HCT116 (cell line): ENCODE data around the gene BBX. TPM values are rescaled to one million over a fixed set of nuclear protein-coding genes. Genes with fewer than 3 reads are reported as not detected.

ENCODE experiments used
- ATAC-seq: fragments of 200-7000 bp; cut with Tn5 transposase; 2 replicates; pipeline ENCODE4 v1.9.1; 2020; ENCODE audit warnings: mild to moderate bottlenecking, moderate library complexity
- BruUV-seq: library from RNA; stranded (reverse); fragments of 400-500 nt; replicated peaks from 2 replicates; lab custom pipeline; 2021; lab: Mats Ljungman, UMichigan
- CTCF ChIA-PET: fragments of 300-600 bp; sonication (Branson Sonifier 250); formaldehyde crosslinking; loops from one replicate; lab custom pipeline; 2021; ENCODE audit warnings: antibody characterized with exemption; lab: Charles Lee
- POLR2A ChIA-PET: fragments of 300-600, 350-600 bp; sonication (Branson Sonifier 250); formaldehyde crosslinking; loops from one replicate; lab custom pipeline; 2021; ENCODE audit warnings: antibody characterized with exemption; lab: Charles Lee
- RAD21 ChIA-PET, 2 experiments: fragments of 300-600 bp; sonication (Branson Sonifier 250); formaldehyde crosslinking; loops; one replicate each; lab custom pipeline; 2023; ENCODE audit warnings: low total read pairs in 2 of 2; ENCODE audit not compliant: uncharacterized antibody in 2 of 2, unreplicated experiment in 2 of 2, low non-redundant PET in 1 of 2; lab: Charles Lee
- DNase-seq: peaks from one replicate; pipeline ENCODE4 v3.0.0-alpha.2; 2010; ENCODE audit warnings: low read depth, low spot score
- H2AFZ ChIP-seq: fragments of 200-600 bp; shearing (Covaris generic), sonication (generic); 2 replicates; pipeline ENCODE4 v1.6.1; 2017; ENCODE audit warnings: low read depth, mixed run types, mixed read lengths, antibody characterized with exemption, low read length; ENCODE audit not compliant: poor library complexity, severe bottlenecking
- H3K27ac ChIP-seq: 2 replicates; pipeline ENCODE4 v1.5.1; 2012; ENCODE audit warnings: low read depth, low read length
- H3K27me3 ChIP-seq: fragments of 200-600 bp; sonication (generic); 2 replicates; pipeline ENCODE4 v1.6.1; 2016; ENCODE audit warnings: mixed run types, low read length, mixed read lengths; ENCODE audit not compliant: insufficient read depth
- H3K36me3 ChIP-seq, 2 experiments: fragments of 200-500 bp in 1 of 2; fragments of 200-600 bp in 1 of 2; sonication (Bioruptor generic) in 1 of 2; sonication (generic) in 1 of 2; 2 replicates each; pipeline versions ENCODE4 v1.5.1 to v1.6.1; 2014 to 2016; ENCODE audit warnings: low read length in 2 of 2, inconsistent platforms in 1 of 2, mixed read lengths in 1 of 2, mixed run types in 1 of 2; ENCODE audit not compliant: insufficient read depth in 2 of 2, control insufficient read depth in 1 of 2
- H3K4me1 ChIP-seq, 2 experiments: fragments of 200-600 bp in 1 of 2; sonication (generic) in 1 of 2; 2 replicates each; pipeline versions ENCODE4 v1.5.1 to v1.6.1; 2012 to 2017; ENCODE audit warnings: low read length in 2 of 2, inconsistent platforms in 1 of 2, mild to moderate bottlenecking in 1 of 2, mixed read lengths in 1 of 2, mixed run types in 1 of 2, moderate library complexity in 1 of 2; ENCODE audit not compliant: insufficient read depth in 2 of 2, control insufficient read depth in 1 of 2
- H3K4me2 ChIP-seq: fragments of 200-600 bp; sonication (generic); 2 replicates; pipeline ENCODE4 v1.6.1; 2017; ENCODE audit warnings: mixed run types, low read length, mixed read lengths
- H3K4me3 ChIP-seq, 2 experiments: fragments of 200-600 bp in 1 of 2; sonication (generic) in 1 of 2; replicated peaks in 1 of 2; 2 replicates each; pipeline ENCODE4 v1.5.1; 2011 to 2016; ENCODE audit warnings: low read length in 2 of 2, control low read depth in 1 of 2, low read depth in 1 of 2, mild to moderate bottlenecking in 1 of 2, mixed read lengths in 1 of 2, mixed run types in 1 of 2
- H3K79me2 ChIP-seq: fragments of 200-600 bp; sonication (generic); 2 replicates; pipeline ENCODE4 v1.6.1; 2017; ENCODE audit warnings: mild to moderate bottlenecking, mixed run types, low read length, moderate library complexity, mixed read lengths; ENCODE audit not compliant: insufficient read depth
- H3K9ac ChIP-seq: fragments of 200-600 bp; sonication (generic); 2 replicates; pipeline ENCODE4 v1.6.1; 2016; ENCODE audit warnings: low read length, mixed read lengths
- H3K9me2 ChIP-seq: fragments of 200-600 bp; sonication (generic), shearing (Covaris generic); 2 replicates; pipeline ENCODE4 v1.6.1; 2017; ENCODE audit warnings: mixed run types, mild to moderate bottlenecking, moderate library complexity; ENCODE audit not compliant: insufficient read depth
- H3K9me3 ChIP-seq, 2 experiments: fragments of 200-500 bp in 1 of 2; fragments of 200-600 bp in 1 of 2; sonication (Bioruptor generic) in 1 of 2; sonication (generic) in 1 of 2; 2 replicates each; pipeline ENCODE4 v1.6.1; 2014 to 2017; ENCODE audit warnings: low read length in 2 of 2, mixed read lengths in 2 of 2, inconsistent platforms in 1 of 2, low read depth in 1 of 2, mild to moderate bottlenecking in 1 of 2, mixed run types in 1 of 2, moderate library complexity in 1 of 2; ENCODE audit not compliant: control insufficient read depth in 1 of 2, insufficient read depth in 1 of 2
- H4K20me1 ChIP-seq: fragments of 200-600 bp; sonication (generic), shearing (Covaris generic); 2 replicates; pipeline ENCODE4 v1.6.1; 2017; ENCODE audit warnings: mixed run types, mild to moderate bottlenecking, moderate library complexity; ENCODE audit not compliant: insufficient read depth
- CBX3 ChIP-seq: IDR thresholded peaks from 2 replicates; pipeline ENCODE4 v1.6.1; 2012; ENCODE audit warnings: low read depth
- CEBPB ChIP-seq: IDR thresholded peaks from 2 replicates; pipeline ENCODE4 v1.6.1; 2012; ENCODE audit warnings: low read depth
- CTCF ChIP-seq, 3 experiments: fragments of 200-600 bp in 1 of 3; sonication (generic) in 1 of 3; IDR thresholded peaks in 2 of 3; conservative IDR thresholded peaks in 1 of 3; 2 replicates each; pipeline ENCODE4 v1.5.1; 2012 to 2017; ENCODE audit warnings: low read depth in 2 of 3, low read length in 2 of 3, antibody characterized with exemption in 1 of 3, borderline replicate concordance in 1 of 3, control low read depth in 1 of 3, mild to moderate bottlenecking in 1 of 3, mixed read lengths in 1 of 3, mixed run types in 1 of 3, moderate library complexity in 1 of 3; ENCODE audit not compliant: insufficient read depth in 1 of 3
- EGR1 ChIP-seq: IDR thresholded peaks from 2 replicates; pipeline ENCODE4 v1.6.1; 2012; ENCODE audit warnings: low read depth
- ELF1 ChIP-seq: IDR thresholded peaks from 2 replicates; pipeline ENCODE4 v1.6.1; 2012; ENCODE audit warnings: low read depth, borderline replicate concordance
- EZH2 ChIP-seq: fragments of 200-600 bp; sonication (generic); IDR thresholded peaks from 2 replicates; pipeline ENCODE4 v1.6.1; 2017; ENCODE audit warnings: antibody characterized with exemption, mixed run types
- FOSL1 ChIP-seq: IDR thresholded peaks from 2 replicates; pipeline ENCODE4 v1.6.1; 2012; ENCODE audit warnings: low read depth
- JUND ChIP-seq: IDR thresholded peaks from 2 replicates; pipeline ENCODE4 v1.6.1; 2012
- MAX ChIP-seq: IDR thresholded peaks from 2 replicates; pipeline ENCODE4 v1.6.1; 2012
- POLR2A ChIP-seq: IDR thresholded peaks from 2 replicates; pipeline ENCODE4 v1.7.0; 2011; ENCODE audit warnings: borderline replicate concordance; ENCODE audit not compliant: insufficient read depth, insufficient read length; ENCODE audit errors: extremely low read depth
- POLR2AphosphoS5 ChIP-seq: IDR thresholded peaks from 2 replicates; pipeline ENCODE4 v1.6.1; 2011; ENCODE audit warnings: mild to moderate bottlenecking, low read depth, low read length, moderate library complexity
- RAD21 ChIP-seq: IDR thresholded peaks from 2 replicates; pipeline ENCODE4 v1.6.1; 2012; ENCODE audit warnings: low read depth, mild to moderate bottlenecking
- REST ChIP-seq: IDR thresholded peaks from 2 replicates; pipeline ENCODE4 v1.6.1; 2012; ENCODE audit warnings: low read depth
- SIN3A ChIP-seq: IDR thresholded peaks from 2 replicates; pipeline ENCODE4 v1.6.1; 2012; ENCODE audit warnings: low read depth
- SP1 ChIP-seq: IDR thresholded peaks from 2 replicates; pipeline ENCODE4 v1.6.1; 2012; ENCODE audit warnings: low read depth
- SRF ChIP-seq: IDR thresholded peaks from 2 replicates; pipeline ENCODE4 v1.6.1; 2012; ENCODE audit warnings: low read depth
- TCF7L2 ChIP-seq: IDR thresholded peaks from 2 replicates; pipeline ENCODE4 v1.7.0; 2011; ENCODE audit warnings: borderline replicate concordance, inconsistent platforms; ENCODE audit not compliant: insufficient read depth, insufficient read length; ENCODE audit errors: extremely low read depth
- YY1 ChIP-seq: IDR thresholded peaks from 2 replicates; pipeline ENCODE4 v1.6.1; 2011; ENCODE audit warnings: low read length, low read depth, moderate library complexity, mild to moderate bottlenecking; ENCODE audit not compliant: insufficient replicate concordance; ENCODE audit errors: extremely low read depth
- ZBTB33 ChIP-seq: IDR thresholded peaks from 2 replicates; pipeline ENCODE4 v1.6.1; 2011; ENCODE audit warnings: mild to moderate bottlenecking, low read length, moderate library complexity; ENCODE audit not compliant: insufficient replicate concordance; ENCODE audit errors: extremely low read depth
- ZNF274 ChIP-seq: fragments of 200-500 bp; sonication (Bioruptor generic); IDR thresholded peaks from 2 replicates; pipeline ENCODE4 v1.6.1; 2014; ENCODE audit warnings: mild to moderate bottlenecking, low read depth, low read length, inconsistent platforms
- intact Hi-C: fragments of 100-400 bp; cut with micrococcal nuclease; formaldehyde crosslinking; loops from 2 replicates; pipeline ENCODE4 v1.10.0; 2022
- total RNA-seq: library from RNA; stranded (reverse); gene quantifications from one replicate; pipeline ENCODE4 v1.2.1, GENCODE V29; 2021; ENCODE audit not compliant: unreplicated experiment

Gene BBX
- total RNA-seq, 1 experiment from 2014 or later = 55.6 TPM

- ATAC-seq (no peak), DNase-seq (no peak)
- Histone ChIP-seq H3K4me1 (no peaks in the 10 kb centered on the region), H4K20me1 (no peaks in the 10 kb centered on the region; the same call in 1 of the 2 replicates), H3K4me2 (no peak overlapping the region), H3K9me3 (no peaks in the 10 kb centered on the region), H3K9me2 (no peaks in the 10 kb centered on the region), H2AFZ (no peak overlapping the region), H3K36me3 (no peaks in the 10 kb centered on the region), H3K27me3 (no peaks in the 10 kb centered on the region), H3K4me3 (no peak overlapping the region), H3K79me2 (peaks cover 24% of the 10 kb centered on the region), H3K9ac (no peak overlapping the region), H3K27ac (no peak overlapping the region)
- POLR2A ChIA-PET = no interaction called here
- RAD21 ChIA-PET = no interaction called here
- TF ChIP-seq REST = no peak
- TF ChIP-seq EZH2 = no peak
- no peak for TF ChIP-seq ZBTB33
- TF ChIP-seq ZNF274 = no peak
- no peak for TF ChIP-seq YY1
- TF ChIP-seq FOSL1 = no peak
- TF ChIP-seq CTCF (IDR thresholded peaks at IDR 0.05 in 2 of 3, conservative IDR thresholded peaks at IDR 0.05 in 1 of 3; ENCODE audit: borderline replicate concordance in 1 of 3, insufficient read depth in 1 of 3, low read depth in 2 of 3, low read length in 2 of 3) = no peak
- TF ChIP-seq MAX = no peak
- TF ChIP-seq TCF7L2 = no peak
- no peak for TF ChIP-seq RAD21
- TF ChIP-seq POLR2A = no peak
- no peak for TF ChIP-seq JUND
- no peak for TF ChIP-seq SRF
- no peak for TF ChIP-seq ELF1
- no peak for TF ChIP-seq EGR1
- no peak for TF ChIP-seq SP1
- TF ChIP-seq CBX3 = no peak
- no peak for TF ChIP-seq SIN3A
- TF ChIP-seq CEBPB = no peak
- TF ChIP-seq POLR2AphosphoS5 = no peak
- no TSS peak for BruUV-seq
- intact Hi-C loops = no loop called here
- CTCF ChIA-PET = no interaction called here
Measured at GRCh38 chr3:107561980-107562379, 39.2 kb downstream of the BBX start.
